GM19035 (cell line): Measurements from ENCODE around the gene HYAL1.
"Not testable (repeated sequence)": the region's sequence is repeated elsewhere in the genome, so short reads cannot be mapped to it uniquely, and the experiment has no call there.

Experiments
- ATAC-seq: cut with Tn5 transposase; IDR thresholded peaks from one replicate; pipeline ENCODE4 v1.9.1; 2021; ENCODE audit not compliant: unreplicated experiment

Gene HYAL1

DNA sequence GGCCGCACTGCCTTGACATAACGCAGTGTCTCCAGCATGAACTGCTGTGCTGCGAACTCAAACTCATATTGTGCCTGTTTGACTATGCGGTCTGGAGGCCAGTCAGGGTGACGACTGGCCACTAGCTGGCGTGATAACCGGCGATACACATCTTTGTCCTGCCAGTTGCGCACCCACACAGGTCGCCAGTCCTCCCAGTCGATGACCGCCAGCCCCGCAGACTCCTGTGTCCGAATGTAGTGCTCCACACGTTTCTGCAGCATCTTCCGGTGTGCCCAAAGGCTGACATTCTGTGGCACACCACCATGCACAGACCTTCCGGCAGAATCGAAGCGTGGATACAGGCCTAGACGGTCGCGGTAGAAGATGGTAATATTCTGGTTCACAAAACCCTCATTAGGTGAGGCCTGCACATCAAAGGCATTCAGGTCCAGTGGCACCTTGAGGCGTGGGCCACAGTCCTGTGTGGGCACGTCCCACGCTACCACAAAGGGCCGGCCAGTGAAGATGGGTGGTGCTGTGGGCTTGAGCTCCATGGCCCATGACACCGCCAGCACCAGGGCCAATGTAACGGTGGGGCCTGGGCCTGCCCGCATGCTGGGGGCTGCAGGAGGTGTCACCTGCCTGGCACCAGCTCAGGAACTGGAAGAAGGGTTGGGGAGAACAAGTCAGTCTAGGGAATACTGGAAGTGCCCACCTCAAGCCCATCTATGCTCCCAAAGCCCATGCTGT is 16.7 kb upstream of the HYAL1 start:
- no peak for ATAC-seq

DNA sequence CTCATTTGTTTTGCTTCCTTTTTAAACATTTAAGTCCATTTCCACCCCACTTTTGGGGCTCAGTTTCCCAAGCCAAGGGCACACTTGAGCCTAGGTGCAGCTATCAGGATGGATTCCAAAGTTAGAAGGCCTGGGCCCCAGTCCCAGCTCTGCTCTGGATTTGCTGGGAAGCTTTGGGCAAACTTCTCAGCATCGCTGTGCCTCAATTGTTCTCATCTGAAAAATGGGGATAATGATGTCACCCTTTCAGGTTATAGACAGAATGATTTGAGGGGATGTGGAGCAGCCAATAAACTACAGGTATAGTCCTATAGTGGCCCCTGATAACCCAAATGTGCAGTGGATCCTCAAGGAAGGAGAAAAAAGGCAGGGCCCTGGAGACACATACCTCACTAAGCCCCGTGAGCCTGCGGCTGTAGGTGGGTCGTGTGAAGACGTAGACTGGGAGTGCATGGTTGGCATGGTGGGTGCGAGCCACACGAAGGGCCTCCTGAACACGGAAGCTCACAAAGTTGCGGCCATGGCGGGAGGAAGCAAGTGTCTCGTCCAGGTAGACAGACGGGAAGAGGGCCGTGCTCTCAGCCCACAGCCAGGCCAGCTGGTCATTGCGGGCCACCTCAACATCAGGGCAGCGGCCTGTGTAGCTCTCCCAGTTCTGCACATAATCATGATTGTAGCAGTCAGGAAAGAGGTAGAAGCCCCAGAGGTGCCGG is 16.0 kb upstream of the HYAL1 start:
- no peak for ATAC-seq

DNA sequence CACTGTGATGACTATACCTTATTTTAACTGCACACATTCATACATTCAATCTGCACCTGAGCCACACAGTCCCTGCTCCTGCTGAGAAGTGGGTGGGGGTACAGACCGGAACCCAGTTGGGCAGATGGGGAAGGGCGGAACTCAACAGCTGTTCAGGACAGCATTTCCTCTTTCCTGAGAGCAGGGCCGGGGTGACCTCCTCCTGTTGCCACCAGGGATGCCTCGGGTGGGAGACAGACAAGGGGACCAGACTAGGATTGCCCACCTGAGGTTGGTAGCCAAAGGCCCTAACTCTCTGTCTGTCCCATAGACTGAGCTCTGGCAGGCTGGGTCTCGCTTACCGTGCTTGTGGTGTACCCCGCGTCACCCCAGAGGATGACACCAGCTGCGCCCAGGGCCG is 15.2 kb upstream of the HYAL1 start:
- ATAC-seq: no peak

DNA sequence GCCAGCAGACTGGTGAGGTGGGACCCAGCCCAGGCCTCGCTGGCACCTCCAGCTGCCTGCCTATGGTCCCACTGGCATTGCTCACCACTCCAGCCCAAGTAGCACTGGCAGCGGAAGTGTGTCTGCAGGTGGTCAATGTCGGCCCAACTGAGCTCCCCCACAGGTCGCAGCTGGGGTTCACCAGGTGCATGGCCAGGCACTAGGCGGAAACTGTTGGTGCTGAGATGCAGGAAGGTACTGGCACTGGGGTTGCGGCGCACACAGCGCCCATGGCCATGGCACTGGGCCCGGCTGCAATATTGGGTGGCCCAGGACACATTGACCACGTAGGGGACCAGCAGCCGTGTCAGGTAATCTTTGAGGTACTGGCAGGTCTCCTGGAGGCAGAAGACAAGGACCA is 14.8 kb upstream of the HYAL1 start:
- no peak for ATAC-seq

DNA sequence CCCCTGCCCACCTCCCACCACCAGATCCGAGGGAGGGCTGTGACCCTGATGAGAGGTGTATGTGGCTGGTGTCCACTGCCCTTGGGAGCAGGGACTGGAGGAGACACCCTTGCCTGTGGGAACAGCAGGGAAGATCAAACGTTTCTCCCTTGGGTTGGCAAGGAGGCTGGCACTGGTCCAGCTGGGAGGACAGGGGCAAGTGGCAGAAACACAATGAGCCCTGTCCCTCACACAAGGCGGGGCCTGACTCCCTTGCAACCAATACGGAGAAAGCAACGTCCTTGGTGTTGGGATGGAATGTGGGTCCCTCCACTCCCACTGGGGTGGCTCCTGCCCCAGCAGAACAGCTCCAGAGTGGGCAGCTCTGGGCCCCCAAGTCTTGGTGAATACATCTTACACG is 13.9 kb upstream of the HYAL1 start:
- ATAC-seq: no peak

DNA sequence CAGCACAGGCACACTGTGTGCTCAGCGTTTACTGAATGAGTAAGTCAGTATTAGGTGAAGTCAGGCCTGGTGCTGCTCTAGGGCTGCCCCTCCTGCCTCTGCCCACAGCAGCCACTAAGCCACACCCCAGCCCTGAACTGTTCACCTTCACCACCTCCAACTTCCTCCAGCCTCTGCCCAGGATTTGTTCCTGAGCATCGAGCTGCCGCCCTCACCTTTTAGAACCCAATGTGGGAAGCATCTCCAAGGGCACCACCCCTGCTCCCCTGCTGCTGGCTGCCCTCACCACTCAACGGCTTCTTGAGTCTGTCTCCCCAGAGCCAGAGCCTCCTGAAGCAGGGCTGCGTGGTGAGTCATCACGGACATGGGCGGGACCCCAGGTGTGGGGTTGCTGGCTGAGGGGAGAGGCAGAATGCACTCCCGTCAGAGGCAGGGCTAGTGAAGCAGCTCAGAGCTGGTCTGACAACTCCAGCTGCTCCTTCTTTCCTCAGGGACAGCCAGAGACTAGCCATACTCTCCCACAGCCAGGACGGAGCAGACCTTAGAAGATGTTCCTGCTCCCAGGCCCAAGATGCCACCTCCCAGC is 13.4 kb upstream of the HYAL1 start:
- ATAC-seq: no peak

DNA sequence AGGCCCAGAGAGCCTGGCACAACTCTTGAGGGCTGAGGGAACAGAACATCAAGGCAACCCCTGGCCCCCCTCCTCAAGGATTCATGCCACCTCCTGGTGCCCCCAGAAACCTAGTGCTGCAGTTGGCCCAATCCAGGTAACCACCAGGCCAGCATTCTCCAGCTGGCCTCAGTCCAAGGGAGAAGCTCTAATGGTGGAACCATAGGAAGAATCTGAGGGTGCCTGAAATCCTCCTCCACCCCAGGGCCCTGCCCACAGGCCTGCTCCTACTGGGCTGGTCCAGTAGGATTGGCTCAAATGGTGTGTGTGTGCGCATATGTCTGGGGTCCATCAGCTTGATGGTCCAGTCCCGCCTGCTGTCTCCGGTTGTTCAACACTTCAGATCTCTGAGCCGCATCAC is 11.4 kb upstream of the HYAL1 start:
- ATAC-seq: no peak

DNA sequence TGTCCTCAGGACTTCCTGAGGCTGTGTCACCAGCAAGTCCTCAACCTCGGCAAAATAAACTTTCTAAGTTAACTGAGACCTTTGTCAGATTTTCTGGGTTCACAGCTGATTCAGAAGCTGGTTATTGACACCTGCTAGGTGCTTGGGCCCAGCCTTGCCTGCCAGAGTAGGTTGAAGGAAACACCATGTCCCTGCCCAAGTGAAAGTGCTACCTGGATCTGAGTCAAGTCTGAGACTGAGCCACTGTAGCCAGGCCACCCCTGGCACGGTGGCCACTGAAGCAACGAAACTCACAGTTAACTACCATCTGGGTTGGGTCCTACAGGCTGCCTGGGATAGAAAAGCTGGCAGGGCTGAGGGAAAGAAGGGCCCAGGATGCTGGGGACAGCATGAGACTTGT is 11.0 kb upstream of the HYAL1 start:
- no peak for ATAC-seq

DNA sequence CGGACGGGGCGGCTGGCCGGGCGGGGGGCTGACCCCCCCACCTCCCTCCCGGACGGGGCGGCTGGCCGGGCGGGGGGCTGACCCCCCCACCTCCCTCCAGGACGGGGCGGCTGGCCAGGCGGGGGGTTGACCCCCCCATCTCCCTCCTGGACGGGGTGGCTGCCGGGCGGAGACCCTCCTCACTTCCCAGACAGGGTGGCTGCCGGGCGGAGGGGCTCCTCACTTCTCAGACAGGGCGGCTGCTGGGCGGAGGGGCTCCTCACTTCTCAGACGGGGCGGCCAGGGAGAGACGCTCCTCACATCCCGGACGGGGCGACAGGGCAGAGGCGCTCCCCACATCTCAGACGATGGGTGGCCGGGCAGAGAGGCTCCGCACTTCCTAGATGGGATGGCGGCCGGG is 8.7 kb upstream of the HYAL1 start:
- not testable (repeated sequence) for ATAC-seq

DNA sequence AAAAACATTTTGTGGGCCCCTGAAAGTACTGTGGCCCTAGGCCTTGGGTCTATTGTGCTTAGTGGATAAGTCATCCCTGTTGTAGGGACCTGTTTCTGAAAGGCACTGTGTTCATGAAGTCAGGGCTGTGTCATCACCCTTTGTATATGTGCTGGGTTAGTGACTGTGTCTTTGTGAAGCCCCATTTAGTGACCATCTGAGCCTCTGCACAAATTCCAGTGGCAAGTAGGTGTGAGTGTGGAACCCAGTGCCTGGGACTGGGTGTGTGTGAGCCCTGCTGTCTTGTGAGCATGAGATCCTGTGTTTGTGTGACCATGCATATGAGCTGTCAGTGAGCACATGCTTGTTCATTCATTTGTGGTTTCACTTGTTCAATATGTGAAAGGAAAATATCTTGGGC is 1.2 kb upstream of the HYAL1 start:
- ATAC-seq: no peak

DNA sequence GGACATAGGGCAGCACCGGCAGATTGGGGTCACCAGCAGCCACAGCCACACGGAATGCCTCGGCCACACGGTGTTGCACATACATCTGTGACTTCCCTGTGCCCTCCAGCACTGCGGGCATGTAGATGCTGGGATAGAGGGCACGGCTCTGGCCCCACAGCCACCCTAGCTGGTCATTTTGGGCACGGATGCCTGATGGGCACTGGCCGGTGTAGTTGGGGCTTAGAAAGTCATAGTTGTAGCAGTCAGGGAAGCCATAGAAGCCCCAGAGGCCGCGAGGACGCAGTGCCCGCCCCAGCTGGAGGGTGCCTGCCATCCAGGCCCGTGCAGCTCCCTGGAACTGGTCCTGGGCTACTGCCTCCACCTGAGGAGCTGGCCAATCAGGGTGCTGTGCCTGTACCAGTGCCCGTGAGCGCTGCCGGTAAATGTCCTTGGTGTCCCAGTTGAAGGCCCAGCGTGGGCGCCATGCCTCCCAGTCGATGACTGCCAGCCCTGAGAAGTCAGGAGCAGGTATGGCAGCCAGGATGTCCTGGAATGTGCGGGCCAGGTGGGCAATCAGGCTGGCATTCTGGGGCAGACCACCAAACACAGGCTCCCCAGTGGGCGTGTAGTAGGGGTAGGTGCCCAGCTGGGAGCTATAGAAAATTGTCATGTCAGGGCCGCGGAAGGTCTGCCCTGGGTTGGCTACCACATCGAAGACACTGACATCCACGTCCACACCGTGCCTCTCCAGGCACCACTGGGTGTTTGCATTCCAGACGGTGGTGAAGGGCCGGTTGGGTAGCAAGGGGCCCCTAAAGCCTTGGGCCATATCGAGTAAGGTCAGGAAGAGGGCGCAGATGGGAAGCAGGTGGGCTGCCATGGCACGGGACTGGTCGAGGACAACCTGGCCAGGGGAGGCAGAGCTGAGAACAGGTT is 1.0 kb downstream of the HYAL1 start:
- no peak for ATAC-seq

DNA sequence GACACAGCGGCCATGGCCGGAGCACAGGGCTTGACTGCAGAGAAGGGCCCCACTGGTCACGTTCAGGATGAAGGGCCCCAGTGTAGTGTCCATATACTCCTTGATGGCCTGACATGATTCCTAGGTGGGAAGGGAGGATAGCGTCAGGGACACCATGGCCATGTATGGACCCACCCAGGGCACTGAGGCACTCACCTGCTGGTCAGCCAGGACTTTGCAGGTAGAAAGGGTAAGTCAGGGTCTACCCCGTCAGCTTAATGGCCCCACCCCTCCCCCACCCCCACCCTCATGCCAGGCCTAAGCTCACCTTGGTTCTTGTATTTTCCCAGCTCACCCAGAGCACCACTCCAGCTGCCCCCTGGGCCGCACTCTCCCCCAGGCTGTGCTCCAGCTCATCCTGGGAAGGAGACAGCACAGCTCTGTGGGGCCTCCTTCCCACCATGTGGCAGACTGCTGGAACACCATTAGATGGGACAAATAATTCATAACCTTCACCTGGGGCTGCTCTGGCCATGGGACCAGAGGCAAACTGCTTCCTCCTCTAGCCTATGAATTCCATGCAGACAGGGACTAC is 2.6 kb downstream of the HYAL1 start:
- no peak for ATAC-seq

DNA sequence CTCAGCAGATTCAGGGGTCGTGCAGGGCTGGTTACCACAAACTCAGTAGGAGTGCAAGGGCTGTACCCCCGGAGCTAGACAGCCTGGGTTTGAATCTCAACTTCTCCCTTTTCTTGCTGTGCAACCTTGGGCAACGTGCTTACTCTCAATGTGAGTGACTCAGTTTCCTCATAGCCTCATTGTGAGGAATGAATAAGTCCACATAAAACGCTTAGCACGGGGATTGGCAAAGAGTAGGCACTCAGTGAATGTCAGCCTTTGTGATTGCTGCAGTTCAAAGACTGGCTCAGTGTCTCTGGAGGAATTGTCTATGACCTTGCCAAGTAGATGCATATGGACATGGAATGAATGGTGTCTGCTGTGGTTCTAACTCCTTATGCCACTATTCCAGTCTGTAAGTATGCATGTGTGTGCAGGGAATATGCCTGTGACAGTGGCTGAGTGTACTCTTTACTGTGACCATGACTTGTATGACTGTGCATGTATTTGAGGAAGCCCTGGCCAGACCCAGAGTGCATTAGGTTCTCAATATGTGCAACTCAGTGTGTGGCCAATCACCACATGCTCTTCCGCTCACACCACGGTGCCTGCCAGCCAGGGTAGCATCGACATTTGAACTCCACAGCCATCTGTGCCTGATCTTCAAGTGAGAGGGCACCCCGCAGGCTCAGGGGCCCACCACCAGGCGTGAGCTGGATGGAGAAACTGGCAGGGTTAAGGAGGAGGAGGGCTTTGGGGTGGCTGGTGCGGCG is 3.3 kb downstream of the HYAL1 start:
- no peak for ATAC-seq

DNA sequence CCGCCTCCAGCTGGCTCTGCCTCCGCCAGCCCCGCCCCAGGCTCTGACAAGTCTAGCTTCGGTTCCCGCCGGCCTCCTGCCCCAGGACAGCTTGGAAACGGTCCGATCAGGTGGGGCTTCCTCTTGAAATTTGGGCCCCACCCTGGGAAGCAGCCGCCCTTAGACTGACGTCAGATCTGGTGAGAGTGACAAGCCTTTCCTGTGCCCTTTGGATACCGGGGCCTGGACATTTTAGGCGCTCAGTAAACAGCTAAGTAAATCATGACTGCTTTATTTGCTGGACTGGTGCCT is 3.8 kb downstream of the HYAL1 start:
- no peak for ATAC-seq

DNA sequence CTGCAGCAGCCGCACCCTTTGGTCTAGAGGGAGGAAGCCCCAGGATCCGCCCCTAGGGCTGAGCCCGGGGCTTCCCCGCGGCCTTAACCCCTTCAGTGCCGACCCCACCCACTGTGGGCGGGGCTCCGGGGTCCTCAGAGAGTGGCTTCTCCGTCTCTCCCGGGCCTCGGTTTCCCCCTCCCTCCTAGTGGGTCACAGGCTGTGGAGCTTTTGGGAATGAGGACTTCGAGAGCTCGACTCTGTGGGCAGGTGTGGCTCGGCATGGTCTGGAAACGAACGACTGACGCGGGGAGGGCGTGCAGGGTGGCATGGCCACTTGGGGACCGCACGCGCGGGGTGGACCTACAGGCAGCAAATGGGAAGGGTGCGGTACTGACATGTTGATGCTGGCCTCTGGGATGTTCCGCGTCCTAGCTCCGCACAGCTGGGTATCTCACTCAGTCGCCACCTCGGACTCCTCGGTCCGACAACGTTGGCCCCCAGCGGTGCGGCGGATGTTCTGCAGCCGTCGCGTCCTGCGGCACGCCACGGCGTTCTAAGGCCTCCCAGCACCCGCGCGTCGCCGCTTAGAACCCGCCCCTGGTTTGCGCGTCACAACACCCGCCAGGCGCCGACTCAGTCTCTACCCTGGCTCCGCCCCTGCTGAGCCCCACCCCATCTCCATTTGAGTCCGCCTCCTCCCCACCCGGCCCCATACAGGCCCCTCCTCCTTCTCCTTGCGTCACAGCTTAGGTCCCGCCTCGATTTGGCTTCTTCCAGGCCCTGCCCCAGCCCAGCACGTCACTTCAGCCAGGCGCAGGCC is 4.3 kb downstream of the HYAL1 start, which contains the start of the genes HYAL3 and NAA80:
Gene HYAL3, minus strand, starts transcription at position 570 of the 802 bp plus-strand sequence. CDS start 3,803 bp downstream, outside the sequence.
Gene NAA80, minus strand, starts transcription at position 570 of the 802 bp plus-strand sequence. CDS start 1,942 bp downstream, outside the sequence.
- ATAC-seq: peak; percentile 86

DNA sequence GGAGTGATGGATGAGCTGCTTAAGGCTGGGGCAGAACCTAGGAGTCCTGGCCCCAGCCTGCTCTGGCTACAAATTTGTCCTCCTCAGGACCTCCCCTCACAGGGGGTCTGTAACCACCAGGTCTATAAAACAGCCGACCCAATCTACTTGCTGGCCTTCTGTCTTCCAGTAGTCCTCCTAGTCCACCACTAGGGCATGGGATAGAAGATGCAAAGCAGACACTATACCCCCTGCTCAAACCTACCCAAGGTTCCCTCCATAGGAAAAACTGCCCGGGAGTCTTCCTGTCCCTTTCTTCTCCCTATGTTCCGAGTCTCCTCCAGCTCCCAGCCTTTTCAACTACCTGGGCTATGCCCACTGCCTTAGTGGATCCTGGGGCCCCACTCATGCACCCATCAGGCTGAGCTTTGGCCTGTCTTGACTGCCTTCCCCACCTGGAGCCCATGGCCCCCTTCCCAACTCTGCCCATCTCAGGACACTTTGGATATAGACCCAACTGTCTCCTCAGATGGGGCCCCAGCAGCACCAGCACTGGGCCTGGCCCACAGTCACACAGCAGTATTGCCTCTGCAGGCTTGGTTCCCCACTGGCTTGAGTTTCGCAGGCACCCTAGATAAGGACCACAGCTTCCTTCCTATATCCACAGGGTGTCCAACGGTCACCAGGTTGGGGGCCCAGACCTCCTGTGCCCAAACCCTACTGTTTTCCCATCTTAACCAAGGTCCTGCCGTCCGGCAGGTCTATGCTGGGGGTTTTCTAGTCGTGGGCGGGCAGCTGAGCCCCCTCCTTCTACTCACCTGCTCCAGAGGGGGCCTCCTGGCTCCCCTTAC is 5.3 kb downstream of the HYAL1 start:
- ATAC-seq: no peak

DNA sequence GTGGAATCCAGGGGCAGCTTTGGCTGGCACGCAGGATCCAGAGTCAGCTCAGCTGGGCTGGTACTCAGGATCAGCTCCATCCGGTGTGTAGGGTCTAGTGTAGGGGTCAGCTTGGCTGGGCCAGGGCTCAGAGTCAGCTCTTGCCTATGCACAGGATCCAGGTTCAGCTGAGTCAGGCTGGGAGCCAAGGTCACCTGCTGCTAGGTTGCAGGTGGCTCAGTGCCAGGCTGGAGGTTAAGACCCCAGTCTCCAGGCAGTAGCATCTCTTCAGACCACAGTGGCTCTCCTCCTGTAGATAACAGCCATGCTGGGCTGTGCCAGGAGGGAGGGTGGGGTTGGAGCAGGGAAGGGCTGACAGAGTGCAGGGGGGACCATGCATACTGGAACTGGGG is 6.0 kb downstream of the HYAL1 start:
- ATAC-seq: no peak

DNA sequence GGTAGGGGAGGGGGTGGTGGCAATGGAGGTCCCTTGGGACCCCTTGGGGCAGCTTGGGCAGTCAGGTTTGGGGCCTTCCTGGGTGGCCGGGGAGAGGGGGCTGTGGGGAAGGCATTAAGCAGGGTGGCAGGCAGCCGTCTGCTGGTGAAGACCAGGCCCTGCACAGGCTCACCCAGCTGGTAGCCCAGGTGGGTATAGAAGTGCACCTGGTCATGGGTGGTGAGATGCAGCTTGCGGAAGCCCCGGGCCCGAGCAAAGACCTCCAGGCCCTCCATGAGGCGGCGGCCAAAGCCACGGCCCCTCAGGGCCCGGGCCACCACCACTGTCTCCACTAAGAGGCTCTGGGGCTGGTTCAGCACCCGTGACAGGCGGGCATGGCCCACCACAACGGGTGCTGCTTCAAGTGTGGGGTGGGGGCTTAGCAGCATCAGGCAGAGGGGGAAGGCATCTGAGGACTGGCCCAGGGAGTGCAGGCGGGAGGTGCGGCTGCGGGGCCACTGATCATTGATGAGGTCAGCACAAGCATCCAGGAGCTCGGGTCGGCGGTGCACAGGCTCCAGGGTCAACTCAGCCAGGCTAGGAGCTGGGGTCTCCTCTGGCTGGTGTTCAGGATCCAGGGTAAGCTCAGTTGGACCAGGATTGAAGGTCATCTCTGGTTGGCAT is 6.5 kb downstream of the HYAL1 start:
- no peak for ATAC-seq
